H9 (cell line): ENCODE data around the gene ABLIM3. TPM values are rescaled to one million over a fixed set of nuclear protein-coding genes. Genes with fewer than 3 reads are reported as not detected.

Source experiments
- DNase-seq: peaks from one replicate; pipeline ENCODE4 v3.0.0-alpha.2; 2017
- H2AFZ ChIP-seq: one replicate; pipeline ENCODE4 v1.6.1; 2013; ENCODE audit warnings: mild to moderate bottlenecking, low read length, control low read depth, moderate library complexity
- H2AK5ac ChIP-seq: 2 replicates; pipeline ENCODE4 v1.6.1; 2013; ENCODE audit warnings: low read length, control low read depth, mixed read lengths; ENCODE audit not compliant: insufficient read length
- H2BK120ac ChIP-seq: one replicate; pipeline ENCODE4 v1.6.1; 2013; ENCODE audit warnings: low read depth, mild to moderate bottlenecking, low read length, control low read depth, inconsistent platforms; ENCODE audit not compliant: poor library complexity, severe bottlenecking
- H2BK12ac ChIP-seq: 2 replicates; pipeline ENCODE4 v1.6.1; 2013; ENCODE audit warnings: low read length, control low read depth, mixed read lengths, low read depth; ENCODE audit not compliant: insufficient read length
- H2BK15ac ChIP-seq: 2 replicates; pipeline ENCODE4 v1.6.1; 2013; ENCODE audit warnings: low read depth, low read length, control low read depth
- H2BK20ac ChIP-seq: one replicate; pipeline ENCODE4 v1.6.1; 2013; ENCODE audit warnings: low read depth, mild to moderate bottlenecking, low read length, control low read depth, inconsistent platforms; ENCODE audit not compliant: poor library complexity, severe bottlenecking
- H2BK5ac ChIP-seq: 2 replicates; pipeline ENCODE4 v1.6.1; 2013; ENCODE audit warnings: low read length, control low read depth, mixed read lengths; ENCODE audit not compliant: insufficient read length
- H3K14ac ChIP-seq: 2 replicates; pipeline ENCODE4 v1.6.1; 2013; ENCODE audit warnings: low read length, control low read depth; ENCODE audit not compliant: insufficient read depth
- H3K18ac ChIP-seq: 2 replicates; pipeline ENCODE4 v1.6.1; 2013; ENCODE audit warnings: low read depth, mild to moderate bottlenecking, mixed read lengths, low read length, control low read depth; ENCODE audit not compliant: insufficient read length
- H3K23ac ChIP-seq: 2 replicates; pipeline ENCODE4 v1.6.1; 2013; ENCODE audit warnings: low read length, control low read depth, mixed read lengths, low read depth; ENCODE audit not compliant: insufficient read length
- H3K23me2 ChIP-seq: 2 replicates; pipeline ENCODE4 v1.6.1; 2013; ENCODE audit warnings: low read depth, mild to moderate bottlenecking, mixed read lengths, low read length, control low read depth; ENCODE audit not compliant: insufficient read length, poor library complexity, severe bottlenecking
- H3K27ac ChIP-seq: 2 replicates; pipeline ENCODE4 v1.5.1; 2013; ENCODE audit warnings: low read length, control low read depth, mixed read lengths, low read depth; ENCODE audit not compliant: insufficient read length
- H3K27me3 ChIP-seq: 2 replicates; pipeline ENCODE4 v1.6.1; 2013; ENCODE audit warnings: low read length, control low read depth, inconsistent platforms; ENCODE audit not compliant: insufficient read depth
- H3K4ac ChIP-seq: 2 replicates; pipeline ENCODE4 v1.6.1; 2013; ENCODE audit warnings: low read depth, mild to moderate bottlenecking, control low read depth, inconsistent platforms, low read length, moderate library complexity
- H3K4me1 ChIP-seq: 2 replicates; pipeline ENCODE4 v1.6.1; 2013; ENCODE audit warnings: low read length, control low read depth, inconsistent platforms; ENCODE audit not compliant: insufficient read depth
- H3K4me2 ChIP-seq: 2 replicates; pipeline ENCODE4 v1.6.1; 2013; ENCODE audit warnings: low read length, control low read depth, mixed read lengths; ENCODE audit not compliant: insufficient read length, insufficient read depth
- H3K56ac ChIP-seq: 2 replicates; pipeline ENCODE4 v1.6.1; 2013; ENCODE audit warnings: low read depth, mild to moderate bottlenecking, mixed read lengths, low read length, control low read depth; ENCODE audit not compliant: insufficient read length
- H3K79me1 ChIP-seq: 2 replicates; pipeline ENCODE4 v1.6.1; 2013; ENCODE audit warnings: low read depth, mild to moderate bottlenecking, moderate library complexity, low read length, control low read depth, inconsistent platforms; ENCODE audit not compliant: insufficient read depth, poor library complexity, severe bottlenecking
- H3K79me2 ChIP-seq: 2 replicates; pipeline ENCODE4 v1.6.1; 2013; ENCODE audit warnings: low read length, control low read depth, inconsistent platforms; ENCODE audit not compliant: insufficient read depth
- H3K9ac ChIP-seq: 2 replicates; pipeline ENCODE4 v1.6.1; 2013; ENCODE audit warnings: low read length, control low read depth, mixed read lengths; ENCODE audit not compliant: insufficient read length; ENCODE audit errors: extremely low read depth
- H3K9me3 ChIP-seq: one replicate; pipeline ENCODE4 v1.6.1; 2013; ENCODE audit warnings: low read depth, low read length, inconsistent platforms; ENCODE audit not compliant: control insufficient read depth
- H3T11ph ChIP-seq: one replicate; pipeline ENCODE4 v1.6.1; 2013; ENCODE audit warnings: mild to moderate bottlenecking, low read length, control low read depth, inconsistent platforms
- H4K20me1 ChIP-seq: one replicate; pipeline ENCODE4 v1.6.1; 2013; ENCODE audit not compliant: control insufficient read depth, insufficient read length, insufficient read depth
- H4K5ac ChIP-seq: 2 replicates; pipeline ENCODE4 v1.6.1; 2013; ENCODE audit warnings: low read depth, mild to moderate bottlenecking, mixed read lengths, low read length, control low read depth; ENCODE audit not compliant: insufficient read length
- H4K8ac ChIP-seq: replicated peaks from 2 replicates; pipeline ENCODE4 v1.6.1; 2013; ENCODE audit warnings: low read length, control low read depth, mixed read lengths, low read depth; ENCODE audit not compliant: insufficient read length
- H4K91ac ChIP-seq: 2 replicates; pipeline ENCODE4 v1.6.1; 2013; ENCODE audit warnings: low read depth, mild to moderate bottlenecking, moderate library complexity, mixed read lengths, low read length, control low read depth; ENCODE audit not compliant: insufficient read length
- H3K27ac Mint-ChIP-seq, 3 experiments: 2 replicates in 2 of 3; 3 replicates in 1 of 3; pipeline ENCODE4 v1.8.0; 2020 to 2021; ENCODE audit warnings: mixed read lengths in 3 of 3, mild to moderate bottlenecking in 1 of 3, moderate library complexity in 1 of 3
- H3K27me3 Mint-ChIP-seq: 2 replicates; pipeline ENCODE4 v1.8.0; 2021; ENCODE audit warnings: low read depth, mild to moderate bottlenecking, moderate library complexity, mixed read lengths
- H3K36me3 Mint-ChIP-seq, 3 experiments: 2 replicates in 2 of 3; 3 replicates in 1 of 3; pipeline ENCODE4 v1.8.0; 2020 to 2021; ENCODE audit warnings: low read depth in 3 of 3, mixed read lengths in 3 of 3; ENCODE audit not compliant: insufficient read depth in 1 of 3
- H3K4me1 Mint-ChIP-seq, 2 experiments: 2 replicates each; pipeline ENCODE4 v1.8.0; 2020; ENCODE audit warnings: mixed read lengths in 2 of 2
- H3K4me3 Mint-ChIP-seq, 2 experiments: 2 replicates in 1 of 2; 3 replicates in 1 of 2; pipeline ENCODE4 v1.8.0; 2020 to 2021; ENCODE audit warnings: mild to moderate bottlenecking in 2 of 2, mixed read lengths in 2 of 2, moderate library complexity in 1 of 2
- H3K9me3 Mint-ChIP-seq, 2 experiments: 2 replicates in 1 of 2; 3 replicates in 1 of 2; pipeline ENCODE4 v1.8.0; 2020; ENCODE audit warnings: mild to moderate bottlenecking in 2 of 2, mixed read lengths in 2 of 2, moderate library complexity in 1 of 2
- CTCF ChIP-seq: fragments of 200-600 bp; sonication (generic); conservative IDR thresholded peaks from 3 replicates; pipeline ENCODE4 v1.8.0; 2021; ENCODE audit warnings: antibody characterized with exemption, mild to moderate bottlenecking
- WGBS: extraction: QIAGEN DNeasy Blood & Tissue Kit; methylation state at CpG from one replicate; pipeline ENCODE4 v1.1.7; 2013; ENCODE audit warnings: missing lambda C conversion rate, low lambda C conversion rate, mixed read lengths; ENCODE audit not compliant: insufficient read length; ENCODE audit errors: extremely low coverage; 5-methylcytosine and 5-hydroxymethylcytosine counted together
- total RNA-seq: library from RNA; stranded (reverse); gene quantifications from 2 replicates; pipeline ENCODE4 v1.2.1, GENCODE V29; 2021

ABLIM3 gene
- total RNA-seq, 1 experiment from 2014 or later = 0.20 TPM

GRCh38 chr5:149238540-149238939, 97.2 kb downstream of the ABLIM3 start:
- no peaks in the 10 kb centered on the region for H3K9me3 ChIP-seq
- no peak overlapping the region for H3K18ac ChIP-seq
- H3K4me1 Mint-ChIP-seq = no peaks in the 10 kb centered on the region; a peak in 1 of 4 replicates
- WGBS = no CpG with 5 or more reads among the region's 2 CpGs
- H3K4me2 ChIP-seq = no peak overlapping the region
- H4K5ac ChIP-seq = no peak overlapping the region
- H2BK20ac ChIP-seq = no peak overlapping the region
- no peak overlapping the region for H4K91ac ChIP-seq
- no peak overlapping the region for H2AK5ac ChIP-seq
- H3K79me2 ChIP-seq = no peaks in the 10 kb centered on the region
- H2BK120ac ChIP-seq = no peak overlapping the region
- no peaks in the 10 kb centered on the region for H4K20me1 ChIP-seq
- H3K23me2 ChIP-seq = no peaks in the 10 kb centered on the region
- H3K27ac Mint-ChIP-seq = no peak overlapping the region
- H4K8ac ChIP-seq = no peak overlapping the region
- H2AFZ ChIP-seq = no peak overlapping the region
- H3K9me3 Mint-ChIP-seq = no peaks in the 10 kb centered on the region
- H3K14ac ChIP-seq = no peak overlapping the region
- no peak overlapping the region for H3K23ac ChIP-seq
- H3K4me1 ChIP-seq = no peaks in the 10 kb centered on the region
- no peak overlapping the region for H2BK12ac ChIP-seq
- no peak overlapping the region for H2BK5ac ChIP-seq
- H3K27me3 ChIP-seq = no peaks in the 10 kb centered on the region
- H3K79me1 ChIP-seq = no peaks in the 10 kb centered on the region
- no peak overlapping the region for H3K9ac ChIP-seq
- H3K4me3 Mint-ChIP-seq = no peak overlapping the region
- no peak overlapping the region for H2BK15ac ChIP-seq
- no peak overlapping the region for H3T11ph ChIP-seq
- H3K27me3 Mint-ChIP-seq = peaks cover 34% of the 10 kb centered on the region
- peak; percentile 26; the same call in 2 of the 3 replicates for TF ChIP-seq CTCF
- DNase-seq = no peak
- H3K36me3 Mint-ChIP-seq = no peaks in the 10 kb centered on the region
- no peak overlapping the region for H3K56ac ChIP-seq
- H3K27ac ChIP-seq = no peak overlapping the region
- H3K4ac ChIP-seq = no peak overlapping the region
